Measurements from ENCODE around the gene APC2.

DNA sequence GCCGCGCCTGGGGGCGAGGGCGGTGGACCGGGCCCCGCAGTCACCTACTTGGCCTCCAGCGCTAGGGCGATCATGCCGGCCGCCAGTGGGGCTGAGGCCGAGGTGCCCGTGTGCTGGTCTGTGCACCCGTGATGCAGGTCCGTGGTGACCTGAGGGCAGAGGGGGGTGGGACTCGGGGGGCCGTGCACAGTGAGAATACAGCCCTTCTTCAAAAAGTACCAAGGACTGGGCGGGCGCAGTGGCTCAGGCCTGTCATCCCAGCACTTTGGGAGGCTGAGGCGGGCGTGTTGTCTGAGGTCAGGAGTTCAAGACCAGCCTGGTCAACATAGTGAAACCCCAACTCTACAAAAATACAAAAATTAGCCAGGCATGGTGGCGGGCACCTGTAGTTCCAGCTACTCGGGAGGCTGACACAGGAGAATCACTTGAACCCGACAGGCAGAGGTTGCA is 34.1 kb downstream of the APC2 start:
- TF ChIP-seq CTCF (conservative IDR thresholded peaks at IDR 0.05; ENCODE audit: low read depth, low read length): no peak
- no peak for TF ChIP-seq EZH2phosphoT487 (IDR thresholded peaks at IDR 0.05; ENCODE audit: borderline replicate concordance, low read length)

All from PC-3 (cell line).